SK-N-SH (cell line): ENCODE data around the gene ZNF516. TPM values are rescaled to one million over a fixed set of nuclear protein-coding genes. Genes with fewer than 3 reads are reported as not detected.

Experiments
- CTCF ChIA-PET: fragments of 300-600, 350-600 bp; formaldehyde crosslinking; extraction: SDS; loops from one replicate; lab custom pipeline; 2021; lab: Yijun Ruan, JAX
- POLR2A ChIA-PET: fragments of 350-600 bp; sonication (Branson Sonifier 250); formaldehyde crosslinking; extraction: SDS; loops from one replicate; lab custom pipeline; 2020; ENCODE audit warnings: antibody characterized with exemption, inconsistent platforms; lab: Yijun Ruan, JAX
- DNase-seq: peaks from one replicate; pipeline ENCODE4 v3.0.0; 2012
- H2AFZ ChIP-seq: fragments of 200-600 bp; sonication (generic); 2 replicates; pipeline ENCODE4 v1.8.1; 2016; ENCODE audit warnings: antibody characterized with exemption, mild to moderate bottlenecking, low read depth
- H3F3A ChIP-seq: fragments of 200-600 bp; sonication (generic); replicated peaks from 2 replicates; pipeline ENCODE3; 2016; ENCODE audit warnings: antibody characterized with exemption, mild to moderate bottlenecking; ENCODE audit not compliant: insufficient read depth
- H3K27ac ChIP-seq, 2 experiments: fragments of 200-500 bp in 1 of 2; fragments of 200-600 bp in 1 of 2; sonication (Bioruptor generic) in 1 of 2; sonication (generic), shearing (Covaris generic) in 1 of 2; 2 replicates each; pipeline versions ENCODE4 v1.5.1 to v1.6.1; 2014 to 2016; ENCODE audit warnings: low read depth in 2 of 2, inconsistent platforms in 1 of 2, low read length in 1 of 2, mild to moderate bottlenecking in 1 of 2, mixed read lengths in 1 of 2
- H3K27me3 ChIP-seq: fragments of 200-600 bp; sonication (generic), shearing (Covaris generic); 2 replicates; pipeline ENCODE4 v1.6.1; 2016; ENCODE audit warnings: mixed run types; ENCODE audit not compliant: insufficient read depth
- H3K36me3 ChIP-seq, 2 experiments: fragments of 200-500 bp in 1 of 2; fragments of 200-600 bp in 1 of 2; sonication (Bioruptor generic) in 1 of 2; sonication (generic) in 1 of 2; replicated peaks in 1 of 2; 2 replicates each; pipeline versions ENCODE3 to v1.5.1; 2014 to 2016; ENCODE audit warnings: low read length in 1 of 2, mild to moderate bottlenecking in 1 of 2; ENCODE audit not compliant: insufficient read depth in 2 of 2, control insufficient read depth in 1 of 2
- H3K4me1 ChIP-seq, 2 experiments: fragments of 200-500 bp in 1 of 2; fragments of 200-600 bp in 1 of 2; sonication (Bioruptor generic) in 1 of 2; sonication (generic), shearing (Covaris generic) in 1 of 2; 2 replicates each; pipeline versions ENCODE4 v1.5.1 to v1.6.1; 2014 to 2016; ENCODE audit warnings: low read depth in 1 of 2, low read length in 1 of 2, mixed run types in 1 of 2; ENCODE audit not compliant: insufficient read depth in 2 of 2, control insufficient read depth in 1 of 2
- H3K4me2 ChIP-seq: fragments of 200-600 bp; sonication (generic), shearing (Covaris generic); 2 replicates; pipeline ENCODE4 v1.6.1; 2017; ENCODE audit warnings: mixed run types
- H3K4me3 ChIP-seq, 2 experiments: fragments of 200-500 bp in 1 of 2; fragments of 200-600 bp in 1 of 2; sonication (Bioruptor generic) in 1 of 2; sonication (generic), shearing (Covaris generic) in 1 of 2; 2 replicates each; pipeline versions ENCODE4 v1.5.1 to v1.8.1; 2014 to 2016; ENCODE audit warnings: low read depth in 2 of 2, inconsistent platforms in 1 of 2, low read length in 1 of 2, mild to moderate bottlenecking in 1 of 2, mixed read lengths in 1 of 2, moderate library complexity in 1 of 2
- H3K79me2 ChIP-seq: fragments of 200-600 bp; sonication (generic); 2 replicates; pipeline ENCODE4 v1.8.1; 2017; ENCODE audit warnings: mild to moderate bottlenecking; ENCODE audit not compliant: insufficient read depth
- H3K9ac ChIP-seq: fragments of 200-600 bp; sonication (generic); 2 replicates; pipeline ENCODE4 v1.6.1; 2017; ENCODE audit warnings: mixed run types
- H3K9me2 ChIP-seq: fragments of 200-600 bp; sonication (generic); 2 replicates; pipeline ENCODE4 v1.6.1; 2017; ENCODE audit warnings: mixed run types
- H3K9me3 ChIP-seq: fragments of 200-600 bp; sonication (generic); 2 replicates; pipeline ENCODE4 v1.6.1; 2017; ENCODE audit warnings: mixed run types, mild to moderate bottlenecking, moderate library complexity
- H4K20me1 ChIP-seq: fragments of 200-600 bp; sonication (generic); 2 replicates; pipeline ENCODE4 v1.6.1; 2017; ENCODE audit warnings: mild to moderate bottlenecking, mixed run types; ENCODE audit not compliant: insufficient read depth
- EZH2phosphoT487 ChIP-seq: fragments of 200-600 bp; sonication (generic); IDR thresholded peaks from 2 replicates; pipeline ENCODE4 v1.6.1; 2017; ENCODE audit warnings: low read depth, mixed run types, mild to moderate bottlenecking, antibody characterized with exemption, moderate library complexity, borderline replicate concordance
- GATA2 ChIP-seq: sonication (generic); formaldehyde crosslinking; IDR thresholded peaks from 2 replicates; pipeline ENCODE4 v1.5.0; 2020; ENCODE audit warnings: mild to moderate bottlenecking, missing genetic modification reagents
- MXI1 ChIP-seq: IDR thresholded peaks from 2 replicates; pipeline ENCODE4 v1.6.1; 2012; ENCODE audit warnings: mild to moderate bottlenecking, low read depth, low read length, improper control_type of control experiment
- NFIC ChIP-seq: IDR thresholded peaks from 2 replicates; pipeline ENCODE4 v1.4.0; 2012; ENCODE audit warnings: borderline replicate concordance
- RAD21 ChIP-seq: IDR thresholded peaks from 2 replicates; pipeline ENCODE4 v1.6.1; 2012; ENCODE audit warnings: mild to moderate bottlenecking, low read length
- YY1 ChIP-seq: IDR thresholded peaks from 2 replicates; pipeline ENCODE4 v1.4.0; 2012; ENCODE audit warnings: low read depth, mild to moderate bottlenecking
- WGBS: methylation state at CpG from one replicate; pipeline ENCODE4 v1.1.6; 2017; ENCODE audit warnings: low lambda C conversion rate; 5-methylcytosine and 5-hydroxymethylcytosine counted together
- polyA plus RNA-seq, 3 experiments: library from polyadenylated mRNA; depleted of rRNA; stranded (reverse); fragments of >200 nt; gene quantifications; 2 replicates each; pipeline ENCODE4 v1.2.3, GENCODE V29; 2012
- TF ChIP-seq, protein P1 (sequence below): fragments of 200-600 bp; sonication (generic); IDR thresholded peaks from 2 replicates; pipeline ENCODE4 v1.6.1; 2017; ENCODE audit warnings: antibody characterized with exemption, mild to moderate bottlenecking, moderate library complexity
- TF ChIP-seq, protein P2 (sequence below): IDR thresholded peaks from 2 replicates; pipeline ENCODE4; 2012

The ZNF516 gene
- polyA plus RNA-seq, 1 of the 3 experiments (the other 2 are of a cell fraction): 4.4 TPM

DNA sequence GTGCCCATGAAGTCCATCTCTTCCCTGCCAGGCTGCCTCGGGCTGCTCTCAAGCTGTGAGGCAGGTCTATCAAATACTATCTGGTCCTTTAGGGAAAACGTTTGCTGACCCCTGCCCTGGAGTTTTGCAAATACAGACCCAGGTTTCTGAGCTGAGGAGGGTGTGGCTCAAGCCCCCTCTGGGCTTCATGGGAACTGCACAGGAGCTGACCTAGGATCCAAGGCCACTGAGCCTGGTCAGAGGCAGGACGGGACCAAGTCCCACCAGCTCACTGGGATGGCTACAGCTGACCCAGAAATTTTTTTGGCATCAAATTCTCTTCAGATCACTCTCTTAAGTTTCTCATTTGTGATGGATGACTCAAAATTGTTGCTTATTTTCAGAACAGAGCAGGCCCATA lies 14.1 kb downstream of the ZNF516 start:
- H3K4me2 ChIP-seq: no peak overlapping the region
- ChIA-PET CTCF (interaction anchor here (0.9 to 2.0 kb wide), 6 partner anchors 8 to 206 kb away, joined by 3 to 5 read pairs (median 4); no protein-coding TSS in a partner anchor), POLR2A (no interaction called here)
- H3K27ac ChIP-seq: no peak overlapping the region
- H3F3A ChIP-seq: peaks cover 8% of the 10 kb centered on the region
- H3K9ac ChIP-seq: no peak overlapping the region
- no peaks in the 10 kb centered on the region for H3K9me2 ChIP-seq
- peaks cover 3% of the 10 kb centered on the region in 2 experiments; a peak in 2 of 4 replicates for H3K4me1 ChIP-seq
- DNase-seq: no peak
- TF ChIP-seq EZH2phosphoT487 (no peak), MXI1 (no peak)
- TF ChIP-seq, protein P1, sequence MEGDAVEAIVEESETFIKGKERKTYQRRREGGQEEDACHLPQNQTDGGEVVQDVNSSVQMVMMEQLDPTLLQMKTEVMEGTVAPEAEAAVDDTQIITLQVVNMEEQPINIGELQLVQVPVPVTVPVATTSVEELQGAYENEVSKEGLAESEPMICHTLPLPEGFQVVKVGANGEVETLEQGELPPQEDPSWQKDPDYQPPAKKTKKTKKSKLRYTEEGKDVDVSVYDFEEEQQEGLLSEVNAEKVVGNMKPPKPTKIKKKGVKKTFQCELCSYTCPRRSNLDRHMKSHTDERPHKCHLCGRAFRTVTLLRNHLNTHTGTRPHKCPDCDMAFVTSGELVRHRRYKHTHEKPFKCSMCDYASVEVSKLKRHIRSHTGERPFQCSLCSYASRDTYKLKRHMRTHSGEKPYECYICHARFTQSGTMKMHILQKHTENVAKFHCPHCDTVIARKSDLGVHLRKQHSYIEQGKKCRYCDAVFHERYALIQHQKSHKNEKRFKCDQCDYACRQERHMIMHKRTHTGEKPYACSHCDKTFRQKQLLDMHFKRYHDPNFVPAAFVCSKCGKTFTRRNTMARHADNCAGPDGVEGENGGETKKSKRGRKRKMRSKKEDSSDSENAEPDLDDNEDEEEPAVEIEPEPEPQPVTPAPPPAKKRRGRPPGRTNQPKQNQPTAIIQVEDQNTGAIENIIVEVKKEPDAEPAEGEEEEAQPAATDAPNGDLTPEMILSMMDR: peak; percentile 33; the same call in 1 of the 2 replicates
- peaks cover 8% of the 10 kb centered on the region; the same call in 1 of the 2 replicates for H3K79me2 ChIP-seq
- no peaks in the 10 kb centered on the region for H3K9me3 ChIP-seq
- WGBS: 83% methylated on average over 2 of the region's 3 CpGs
- no peaks in the 10 kb centered on the region for H3K36me3 ChIP-seq
- H3K4me3 ChIP-seq: no peak overlapping the region
- H4K20me1 ChIP-seq: no peaks in the 10 kb centered on the region
- no peak overlapping the region for H2AFZ ChIP-seq
- H3K27me3 ChIP-seq: no peaks in the 10 kb centered on the region; the same call in 1 of the 2 replicates

DNA sequence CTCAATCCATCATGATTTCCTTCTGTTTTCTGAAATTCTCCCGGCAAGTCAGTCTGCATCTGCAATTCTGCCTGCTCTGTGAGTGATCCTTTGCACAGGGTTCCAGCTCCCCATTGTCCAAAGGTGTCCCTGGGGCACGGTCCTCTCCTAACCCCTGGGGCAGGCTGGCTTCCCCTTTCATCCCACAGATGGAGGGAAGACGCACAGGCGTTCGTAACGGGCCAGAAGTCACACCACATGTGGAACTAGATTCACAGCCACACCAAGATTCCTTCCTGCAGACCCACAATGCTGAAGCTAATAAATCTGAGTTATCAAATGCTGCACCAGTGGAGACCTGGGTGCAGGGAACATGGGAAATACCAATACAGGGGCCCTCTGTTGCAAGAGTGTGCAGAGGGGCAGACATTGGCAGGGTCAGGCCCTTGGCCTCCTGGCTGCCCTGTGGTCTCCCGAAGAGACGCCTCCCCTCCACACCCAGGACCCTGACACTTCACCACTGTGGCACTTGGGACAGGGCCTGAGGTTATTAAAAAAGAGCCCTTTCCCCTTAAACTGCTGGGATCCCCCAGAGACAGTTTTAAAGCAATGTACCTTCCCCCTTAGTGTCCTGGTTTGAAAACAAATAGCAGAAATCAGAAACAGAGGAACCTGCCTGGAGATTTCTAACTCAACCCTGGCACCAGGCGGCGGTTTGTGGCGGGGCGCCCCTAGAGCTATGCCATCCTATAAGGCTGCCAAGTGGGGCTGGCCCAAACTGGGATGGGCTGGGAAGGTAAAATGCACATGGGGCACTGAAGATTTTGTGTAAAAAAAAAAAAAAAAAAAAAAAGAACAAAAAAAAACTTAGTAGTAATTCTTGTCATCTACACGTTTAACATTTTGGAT lies 15.4 kb downstream of the ZNF516 start:
- peaks cover 8% of the 10 kb centered on the region for H3F3A ChIP-seq
- H4K20me1 ChIP-seq: no peaks in the 10 kb centered on the region
- H3K9me3 ChIP-seq: no peaks in the 10 kb centered on the region
- peaks cover 0 to 3% of the 10 kb centered on the region in 2 experiments; a peak in 1 of 4 replicates for H3K4me1 ChIP-seq
- no peaks in the 10 kb centered on the region for H3K36me3 ChIP-seq
- H2AFZ ChIP-seq: no peak overlapping the region
- H3K27me3 ChIP-seq: no peaks in the 10 kb centered on the region; the same call in 1 of the 2 replicates
- H3K4me3 ChIP-seq: no peak overlapping the region
- H3K9ac ChIP-seq: no peak overlapping the region
- TF ChIP-seq YY1 (no peak), EZH2phosphoT487 (no peak), NFIC (no peak), RAD21 (no peak), GATA2 (CRISPR knock-in tag) (no peak)
- TF ChIP-seq, protein P1: no peak
- TF ChIP-seq, protein P2, sequence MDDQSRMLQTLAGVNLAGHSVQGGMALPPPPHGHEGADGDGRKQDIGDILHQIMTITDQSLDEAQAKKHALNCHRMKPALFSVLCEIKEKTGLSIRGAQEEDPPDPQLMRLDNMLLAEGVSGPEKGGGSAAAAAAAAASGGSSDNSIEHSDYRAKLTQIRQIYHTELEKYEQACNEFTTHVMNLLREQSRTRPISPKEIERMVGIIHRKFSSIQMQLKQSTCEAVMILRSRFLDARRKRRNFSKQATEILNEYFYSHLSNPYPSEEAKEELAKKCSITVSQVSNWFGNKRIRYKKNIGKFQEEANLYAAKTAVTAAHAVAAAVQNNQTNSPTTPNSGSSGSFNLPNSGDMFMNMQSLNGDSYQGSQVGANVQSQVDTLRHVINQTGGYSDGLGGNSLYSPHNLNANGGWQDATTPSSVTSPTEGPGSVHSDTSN: no peak
- ChIA-PET CTCF (interaction anchor here (0.9 to 2.0 kb wide), 3 partner anchors 11 to 179 kb away, joined by 3 to 4 read pairs (median 4); no protein-coding TSS in a partner anchor), POLR2A (no interaction called here)
- WGBS: 75% methylated on average over 13 of the region's 13 CpGs
- H3K9me2 ChIP-seq: no peaks in the 10 kb centered on the region
- no peak for DNase-seq
- peaks cover 16% of the 10 kb centered on the region for H3K79me2 ChIP-seq
- no peak overlapping the region for H3K27ac ChIP-seq
- H3K4me2 ChIP-seq: no peak overlapping the region
